Suprapubic skin (tissue), 4 donors: Measurements from ENCODE around the gene RALB. TPM values are rescaled to one million over a fixed set of nuclear protein-coding genes. Genes with fewer than 3 reads are reported as not detected.
"Not testable (repeated sequence)": the region's sequence is repeated elsewhere in the genome, so short reads cannot be mapped to it uniquely, and the experiment has no call there.

Experiments
- DNase-seq, 2 donors: peaks; one replicate each; pipeline ENCODE4 v3.0.0-alpha.2; 2019; ENCODE audit warnings: low spot score in 2 of 2
- H3K27ac ChIP-seq: fragments of 200-600 bp; sonication (generic); one replicate; pipeline ENCODE4 v1.5.1; 2019
- H3K27me3 ChIP-seq: fragments of 200-600 bp; sonication (generic); one replicate; pipeline ENCODE4 v1.5.1; 2019
- H3K36me3 ChIP-seq: fragments of 200-600 bp; sonication (generic); one replicate; pipeline ENCODE4 v1.5.1; 2019
- H3K4me1 ChIP-seq: fragments of 200-600 bp; sonication (generic); one replicate; pipeline ENCODE4 v1.5.1; 2019
- H3K4me3 ChIP-seq: fragments of 200-600 bp; sonication (generic); one replicate; pipeline ENCODE4 v1.5.1; 2019; ENCODE audit warnings: mild to moderate bottlenecking
- H3K9me3 ChIP-seq: fragments of 200-600 bp; sonication (generic); one replicate; pipeline ENCODE4 v1.5.1; 2019
- EP300 ChIP-seq: sonication (generic); formaldehyde crosslinking; IDR thresholded peaks from one replicate; pipeline ENCODE4 v1.6.1; 2017; ENCODE audit warnings: antibody characterized with exemption
- POLR2A ChIP-seq, 2 donors: fragments of 450-650 bp; IDR thresholded peaks; one replicate each; pipeline ENCODE4 v1.6.1; 2017; ENCODE audit warnings: antibody characterized with exemption in 2 of 2, mild to moderate bottlenecking in 2 of 2, moderate library complexity in 2 of 2
- POLR2AphosphoS5 ChIP-seq, 3 donors: sonication (generic); formaldehyde crosslinking; IDR thresholded peaks; one replicate each; pipeline ENCODE4 v1.6.1; 2017; ENCODE audit warnings: antibody characterized with exemption in 3 of 3
- WGBS: methylation state at CpG from one replicate; pipeline ENCODE4 v1.1.5; 2018; 5-methylcytosine and 5-hydroxymethylcytosine counted together
- total RNA-seq, 4 donors: library from RNA; depleted of rRNA; stranded (reverse); fragments of >200 nt; gene quantifications; one replicate each; pipeline ENCODE4 v1.1.0, GENCODE V29; 2016
- TF ChIP-seq, protein P1 (sequence below), 2 donors: fragments of 200-600 bp in 1 of 2; fragments of 450-650 bp in 1 of 2; sonication (generic) in 1 of 2; IDR thresholded peaks; one replicate each; pipeline ENCODE4 v1.5.1; 2016 to 2019; ENCODE audit warnings: antibody characterized with exemption in 2 of 2, mild to moderate bottlenecking in 1 of 2, moderate library complexity in 1 of 2

The RALB gene
- total RNA-seq, 4 donors from 2014 or later = 21.3 to 37.0 (median 30.5) TPM

GRCh38 chr2:120257522-120257921 is 4.9 kb downstream of the RALB start:
- WGBS = 50% methylated on average over 1 of the region's 1 CpG
- DNase-seq = no peak

DNA sequence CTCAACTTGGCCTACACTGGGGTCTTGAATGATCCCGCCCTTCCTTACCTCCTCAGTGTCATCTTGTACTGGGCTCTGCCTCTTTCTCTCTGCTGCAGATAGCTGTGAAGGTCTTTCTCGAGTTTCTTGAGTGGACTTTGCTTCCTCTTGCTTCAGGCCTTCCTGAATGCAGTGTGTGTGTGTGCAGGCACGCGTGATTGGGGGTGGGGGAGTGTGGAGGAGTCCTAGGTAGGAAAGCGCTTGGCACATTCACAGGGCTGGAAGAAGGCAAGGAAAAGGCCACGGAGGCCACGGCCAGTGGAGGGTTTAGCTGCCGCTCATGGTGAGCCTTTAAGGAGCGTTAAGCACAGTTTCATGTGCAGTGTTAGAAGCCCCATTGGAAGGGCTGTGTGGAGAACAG is 5.5 kb downstream of the RALB start:
- TF ChIP-seq, protein P1, sequence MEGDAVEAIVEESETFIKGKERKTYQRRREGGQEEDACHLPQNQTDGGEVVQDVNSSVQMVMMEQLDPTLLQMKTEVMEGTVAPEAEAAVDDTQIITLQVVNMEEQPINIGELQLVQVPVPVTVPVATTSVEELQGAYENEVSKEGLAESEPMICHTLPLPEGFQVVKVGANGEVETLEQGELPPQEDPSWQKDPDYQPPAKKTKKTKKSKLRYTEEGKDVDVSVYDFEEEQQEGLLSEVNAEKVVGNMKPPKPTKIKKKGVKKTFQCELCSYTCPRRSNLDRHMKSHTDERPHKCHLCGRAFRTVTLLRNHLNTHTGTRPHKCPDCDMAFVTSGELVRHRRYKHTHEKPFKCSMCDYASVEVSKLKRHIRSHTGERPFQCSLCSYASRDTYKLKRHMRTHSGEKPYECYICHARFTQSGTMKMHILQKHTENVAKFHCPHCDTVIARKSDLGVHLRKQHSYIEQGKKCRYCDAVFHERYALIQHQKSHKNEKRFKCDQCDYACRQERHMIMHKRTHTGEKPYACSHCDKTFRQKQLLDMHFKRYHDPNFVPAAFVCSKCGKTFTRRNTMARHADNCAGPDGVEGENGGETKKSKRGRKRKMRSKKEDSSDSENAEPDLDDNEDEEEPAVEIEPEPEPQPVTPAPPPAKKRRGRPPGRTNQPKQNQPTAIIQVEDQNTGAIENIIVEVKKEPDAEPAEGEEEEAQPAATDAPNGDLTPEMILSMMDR (IDR thresholded peaks at IDR 0.05) = no peak
- TF ChIP-seq POLR2A (IDR thresholded peaks at IDR 0.05) (no peak), POLR2AphosphoS5 (IDR thresholded peaks at IDR 0.05) (no peak), EP300 (no peak)
- Histone ChIP-seq H3K27ac (no peak overlapping the region), H3K4me1 (peaks cover 59% of the 10 kb centered on the region), H3K27me3 (no peaks in the 10 kb centered on the region), H3K36me3 (no peaks in the 10 kb centered on the region), H3K9me3 (peaks cover 3% of the 10 kb centered on the region), H3K4me3 (no peak overlapping the region)
- 91% methylated on average over 9 of the region's 9 CpGs for WGBS
- DNase-seq = peak in 1 of 2 donors; percentile 20

More at GRCh38 chr2:120257522-120257921, 4.9 kb downstream of the RALB start:
- no peaks in the 10 kb centered on the region for H3K36me3 ChIP-seq
- H3K9me3 ChIP-seq = peaks cover 3% of the 10 kb centered on the region
- no peak overlapping the region for H3K4me3 ChIP-seq
- no peak overlapping the region for H3K27ac ChIP-seq
- no peak for TF ChIP-seq POLR2AphosphoS5 (IDR thresholded peaks at IDR 0.05)
- TF ChIP-seq EP300 = no peak
- no peak for TF ChIP-seq POLR2A (IDR thresholded peaks at IDR 0.05)
- TF ChIP-seq, protein P1 (IDR thresholded peaks at IDR 0.05) = no peak
- H3K4me1 ChIP-seq = peaks cover 54% of the 10 kb centered on the region
- H3K27me3 ChIP-seq = no peaks in the 10 kb centered on the region

DNA sequence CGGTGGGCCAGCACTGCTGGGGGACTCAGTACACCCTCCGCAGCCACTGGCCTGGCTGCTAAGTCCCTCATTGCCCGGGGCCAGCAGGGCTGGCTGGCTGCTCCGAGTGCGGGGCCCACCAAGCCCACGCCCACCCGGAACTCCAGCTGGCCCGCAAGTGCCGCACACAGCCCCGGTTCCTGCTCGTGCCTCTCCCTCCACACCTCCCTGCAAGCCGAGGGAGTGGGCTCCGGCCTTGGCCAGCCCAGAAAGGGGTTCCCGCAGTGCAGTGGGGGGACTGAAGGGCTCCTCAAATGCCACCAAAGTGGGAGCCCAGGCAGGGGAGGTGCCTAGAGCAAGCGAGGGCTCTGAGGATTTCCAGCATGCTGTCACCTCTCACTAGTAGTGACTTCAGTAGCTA is 7.3 kb downstream of the RALB start:
- H3K27ac ChIP-seq, H3K4me3 ChIP-seq, DNase-seq, H3K36me3 ChIP-seq, H3K9me3 ChIP-seq, H3K27me3 ChIP-seq: not testable (repeated sequence)
- WGBS = 98% methylated on average over 4 of the region's 15 CpGs
- H3K4me1 ChIP-seq = peaks cover 44% of the 10 kb centered on the region

GRCh38 chr2:120260736-120261135 is 8.1 kb downstream of the RALB start:
- 85% methylated on average over 5 of the region's 5 CpGs for WGBS
- peaks cover 37% of the 10 kb centered on the region for H3K4me1 ChIP-seq

GRCh38 chr2:120261387-120262006 is 8.8 kb downstream of the RALB start:
- peaks cover 3% of the 10 kb centered on the region for H3K9me3 ChIP-seq
- TF ChIP-seq, protein P1 (IDR thresholded peaks at IDR 0.05) = no peak
- TF ChIP-seq POLR2A (IDR thresholded peaks at IDR 0.05) (no peak), EP300 (no peak), POLR2AphosphoS5 (IDR thresholded peaks at IDR 0.05) (no peak)
- peaks cover 30% of the 10 kb centered on the region for H3K4me1 ChIP-seq
- H3K36me3 ChIP-seq = no peaks in the 10 kb centered on the region
- no peaks in the 10 kb centered on the region for H3K27me3 ChIP-seq
- WGBS = 86% methylated on average over 6 of the region's 6 CpGs
- no peak overlapping the region for H3K4me3 ChIP-seq
- DNase-seq = no peak
- no peak overlapping the region for H3K27ac ChIP-seq

More at GRCh38 chr2:120260736-120261135, 8.1 kb downstream of the RALB start:
- DNase-seq = no peak
- peaks cover 3% of the 10 kb centered on the region for H3K9me3 ChIP-seq
- H3K27ac ChIP-seq = no peak overlapping the region
- H3K4me3 ChIP-seq = no peak overlapping the region
- no peaks in the 10 kb centered on the region for H3K36me3 ChIP-seq
- H3K27me3 ChIP-seq = no peaks in the 10 kb centered on the region
- TF ChIP-seq, protein P1 (IDR thresholded peaks at IDR 0.05) = no peak
- TF ChIP-seq POLR2AphosphoS5 (IDR thresholded peaks at IDR 0.05) (no peak), EP300 (no peak), POLR2A (IDR thresholded peaks at IDR 0.05) (no peak)

DNA sequence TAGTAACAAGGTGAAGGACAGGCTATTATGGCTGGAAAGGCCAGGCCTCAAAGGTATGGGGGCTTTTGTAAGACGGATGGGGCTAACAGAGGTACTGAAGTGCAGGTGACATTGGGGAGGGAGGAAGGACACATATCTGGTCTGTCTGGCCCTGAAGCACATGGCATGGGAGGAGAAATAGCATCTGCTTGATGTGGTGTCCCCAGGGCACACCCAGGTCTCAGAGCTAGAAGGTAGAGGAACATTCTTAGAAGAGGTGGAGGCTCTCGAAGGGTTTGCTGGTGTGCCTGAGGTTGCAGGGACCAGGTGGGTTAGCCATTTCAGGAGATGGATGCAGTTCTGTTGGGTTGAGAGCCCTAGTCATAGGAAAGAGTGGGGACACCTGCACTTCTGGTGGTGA is 9.5 kb downstream of the RALB start:
- H3K36me3 ChIP-seq = no peaks in the 10 kb centered on the region
- no peaks in the 10 kb centered on the region for H3K27me3 ChIP-seq
- no peak for DNase-seq
- no peak for TF ChIP-seq POLR2AphosphoS5 (IDR thresholded peaks at IDR 0.05)
- no peak for TF ChIP-seq EP300
- TF ChIP-seq POLR2A (IDR thresholded peaks at IDR 0.05) = no peak
- TF ChIP-seq, protein P1 (IDR thresholded peaks at IDR 0.05) = no peak
- peak overlapping the region; percentile 10 for H3K27ac ChIP-seq
- H3K4me3 ChIP-seq = no peak overlapping the region
- peaks cover 3% of the 10 kb centered on the region for H3K9me3 ChIP-seq
- peaks cover 29% of the 10 kb centered on the region for H3K4me1 ChIP-seq
- WGBS = 61% methylated on average over 2 of the region's 2 CpGs
